Endothelial cell of umbilical vein (primary cell): ENCODE measurements around the gene SNX3. TPM values are rescaled to one million over a fixed set of nuclear protein-coding genes. Genes with fewer than 3 reads are reported as not detected.

Source experiments
- BruUV-seq: library from RNA; stranded (reverse); fragments of 400-500 nt; replicated peaks from 2 replicates; lab custom pipeline; 2021; lab: Mats Ljungman, UMichigan
- CTCF ChIA-PET: fragments of 300-600, 350-600 bp; sonication (Branson Sonifier 250); formaldehyde crosslinking; loops from one replicate; lab custom pipeline; 2021; ENCODE audit warnings: antibody characterized with exemption, inconsistent platforms; lab: Charles Lee
- POLR2A ChIA-PET: fragments of 300-600, 350-600 bp; sonication (Branson Sonifier 250); formaldehyde crosslinking; loops from one replicate; lab custom pipeline; 2021; ENCODE audit warnings: antibody characterized with exemption, inconsistent platforms; lab: Charles Lee
- DNase-seq: peaks from one replicate; pipeline ENCODE4 v3.0.0-alpha.2; 2011; ENCODE audit warnings: low read depth, low spot score
- FAIRE-seq: peaks from 2 replicates; lab custom pipeline; 2011; peaks lifted over from hg19 to GRCh38; lab: Jason Lieb, UNC
- H2AFZ ChIP-seq: 2 replicates; pipeline ENCODE4 v1.6.0; 2012; ENCODE audit warnings: low read depth, low read length, control low read depth, inconsistent platforms
- H3K27ac ChIP-seq: 2 replicates; pipeline ENCODE4 v1.5.1; 2011; ENCODE audit warnings: low read depth, mild to moderate bottlenecking, control low read depth, low read length, moderate library complexity; ENCODE audit not compliant: insufficient read depth
- H3K27me3 ChIP-seq, 2 experiments: 2 replicates each; pipeline versions ENCODE4 v1.6.0 to v1.6.1; 2011; ENCODE audit warnings: low read length in 2 of 2, mixed read lengths in 1 of 2; ENCODE audit not compliant: control insufficient read depth in 2 of 2, insufficient read depth in 2 of 2
- H3K36me3 ChIP-seq, 2 experiments: 2 replicates in 1 of 2; 3 replicates in 1 of 2; pipeline ENCODE4 v1.5.1; 2011; ENCODE audit warnings: low read length in 2 of 2, mild to moderate bottlenecking in 1 of 2, moderate library complexity in 1 of 2; ENCODE audit not compliant: control insufficient read depth in 2 of 2, insufficient read depth in 2 of 2; ENCODE audit errors: extremely low read depth in 1 of 2
- H3K4me1 ChIP-seq: 3 replicates; pipeline ENCODE4 v1.5.1; 2011; ENCODE audit warnings: mild to moderate bottlenecking, low read length; ENCODE audit not compliant: control insufficient read depth, insufficient read depth; ENCODE audit errors: extremely low read depth
- H3K4me2 ChIP-seq: 2 replicates; pipeline ENCODE4 v1.6.1; 2011; ENCODE audit warnings: low read length, control low read depth, mixed read lengths; ENCODE audit not compliant: insufficient read depth
- H3K4me3 ChIP-seq, 3 experiments: fragments of 200-600 bp in 1 of 3; sonication (generic), shearing (Covaris generic) in 1 of 3; replicated peaks in 1 of 3; 2 replicates each; pipeline ENCODE4 v1.5.1; 2011 to 2016; ENCODE audit warnings: control low read depth in 3 of 3, low read length in 3 of 3, mild to moderate bottlenecking in 2 of 3, inconsistent platforms in 1 of 3, low read depth in 1 of 3, moderate library complexity in 1 of 3; ENCODE audit not compliant: insufficient read depth in 1 of 3
- H3K79me2 ChIP-seq: 2 replicates; pipeline ENCODE4 v1.6.0; 2012; ENCODE audit warnings: low read length, inconsistent platforms; ENCODE audit not compliant: control insufficient read depth, insufficient read depth
- H3K9ac ChIP-seq: replicated peaks from 2 replicates; pipeline ENCODE3; 2011; ENCODE audit warnings: low read length, control low read depth; ENCODE audit not compliant: insufficient read depth; ENCODE audit errors: extremely low read depth
- H3K9me1 ChIP-seq: replicated peaks from 3 replicates; pipeline ENCODE4 v1.6.0; 2011; ENCODE audit warnings: mild to moderate bottlenecking, low read length; ENCODE audit not compliant: control insufficient read depth, insufficient read depth; ENCODE audit errors: extremely low read depth
- H3K9me3 ChIP-seq: replicated peaks from 2 replicates; pipeline ENCODE4 v1.5.1; 2012; ENCODE audit warnings: low read length, inconsistent platforms; ENCODE audit not compliant: control insufficient read depth, insufficient read depth
- H4K20me1 ChIP-seq: replicated peaks from 2 replicates; pipeline ENCODE3; 2011; ENCODE audit warnings: mild to moderate bottlenecking, low read length; ENCODE audit not compliant: control insufficient read depth, insufficient read depth; ENCODE audit errors: extremely low read depth
- EZH2 ChIP-seq: IDR thresholded peaks from 2 replicates; pipeline ENCODE4 v1.6.1; 2012; ENCODE audit warnings: borderline replicate concordance, low read depth, mild to moderate bottlenecking, moderate library complexity, low read length, inconsistent platforms; ENCODE audit not compliant: severe bottlenecking
- FOS ChIP-seq: IDR thresholded peaks from 2 replicates; pipeline ENCODE4 v1.6.1; 2011; ENCODE audit warnings: mild to moderate bottlenecking, low read length, moderate library complexity, borderline replicate concordance; ENCODE audit not compliant: insufficient read depth
- GATA2 ChIP-seq: IDR thresholded peaks from 2 replicates; pipeline ENCODE4 v1.7.0; 2011; ENCODE audit warnings: low read depth, mild to moderate bottlenecking, moderate library complexity, mixed read lengths, low read length; ENCODE audit not compliant: insufficient read length, insufficient read depth
- MAX ChIP-seq: IDR thresholded peaks from 2 replicates; pipeline ENCODE4 v1.6.1; 2011; ENCODE audit not compliant: insufficient read depth, insufficient read length
- MYC ChIP-seq: IDR thresholded peaks from one replicate; pipeline ENCODE4 v1.6.1; 2011; ENCODE audit warnings: mild to moderate bottlenecking, low read depth, low read length
- dilution Hi-C: fragments of 300-500 bp; cut with MboI; formaldehyde crosslinking; loops from one replicate; pipeline ENCODE4 v1.15.0; 2019; ENCODE audit warnings: low sequenced_read_pairs; ENCODE audit not compliant: extremely low pct_ligation_motif_present
- intact Hi-C: fragments of 100-400 bp; cut with micrococcal nuclease; formaldehyde crosslinking; loops from one replicate; pipeline ENCODE4 v1.10.0; 2022
- polyA plus RNA-seq, 4 experiments: library from polyadenylated mRNA; depleted of rRNA in 3 of 4; stranded (reverse) in 3 of 4; unstranded in 1 of 4; fragments of >200 nt; gene quantifications; 2 replicates each; pipeline versions ENCODE4 v1.2.1 to v1.2.3, GENCODE V29; 2011 to 2012; ENCODE audit warnings: missing spikeins in 1 of 4
- total RNA-seq: library from RNA; stranded (reverse); gene quantifications from 2 replicates; pipeline ENCODE4 v1.2.3, GENCODE V29; 2021
- TF ChIP-seq, protein P1 (sequence below), 2 donors: IDR thresholded peaks; 1 replicate in 1 of 2; 2 replicates in 1 of 2; pipeline ENCODE4 v1.5.1; 2011; ENCODE audit warnings: low read length in 2 of 2, mild to moderate bottlenecking in 2 of 2, moderate library complexity in 2 of 2, control low read depth in 1 of 2, inconsistent platforms in 1 of 2, low read depth in 1 of 2; ENCODE audit not compliant: insufficient read depth in 1 of 2; ENCODE audit errors: extremely low read depth in 1 of 2

The SNX3 gene
- total and polyA plus RNA-seq, 2 donors (not counting 3 experiments of a cell fraction or from before 2014, with no cell fraction given) = 155 to 281 TPM

DNA sequence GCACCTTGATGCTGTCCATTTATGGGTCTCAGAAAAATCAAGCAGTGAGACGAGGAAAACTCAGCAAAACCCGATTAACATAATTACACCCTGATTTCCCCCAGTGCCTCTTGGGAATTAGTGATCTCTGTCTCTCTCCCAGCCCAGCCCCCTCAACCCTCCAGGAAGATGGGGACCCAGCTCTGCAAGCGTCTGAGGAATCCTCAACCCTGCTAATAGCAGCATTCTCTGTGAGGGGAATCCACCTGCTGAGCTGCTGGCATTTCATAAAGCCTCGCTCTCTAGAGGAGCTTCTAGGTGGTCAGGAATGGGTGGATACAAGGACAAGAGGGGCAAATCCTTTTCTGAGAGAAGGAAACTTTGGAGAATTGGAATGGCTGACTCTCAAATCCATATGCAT is 81.1 kb downstream of the SNX3 start:
- Histone ChIP-seq H3K27ac (no peak overlapping the region), H4K20me1 (no peaks in the 10 kb centered on the region), H3K79me2 (no peaks in the 10 kb centered on the region), H3K9me3 (no peaks in the 10 kb centered on the region), H2AFZ (no peak overlapping the region), H3K9ac (no peak overlapping the region), H3K27me3 (peaks cover 42 to 58% of the 10 kb centered on the region in 2 experiments), H3K9me1 (no peaks in the 10 kb centered on the region), H3K4me3 (no peak overlapping the region), H3K4me2 (no peak overlapping the region), H3K36me3 (no peaks in the 10 kb centered on the region), H3K4me1 (peaks cover 5% of the 10 kb centered on the region)
- intact Hi-C loops = loop anchor here (10.0 kb wide), 1 partner anchor 345 kb away; no protein-coding TSS in a partner anchor
- no TSS peak for BruUV-seq
- POLR2A ChIA-PET = no interaction called here
- CTCF ChIA-PET = interaction anchor here (0.7 to 5.8 kb wide), 4 partner anchors 11 to 312 kb away, joined by 3 to 45 read pairs (median 4); no protein-coding TSS in a partner anchor
- dilution Hi-C loops = no loop called here
- TF ChIP-seq MYC (no peak), EZH2 (no peak), FOS (no peak), GATA2 (no peak), MAX (no peak)
- DNase-seq (no peak), FAIRE-seq (no peak)

- Histone ChIP-seq H3K36me3 (no peaks in the 10 kb centered on the region), H2AFZ (no peak overlapping the region), H3K9ac (no peak overlapping the region), H4K20me1 (no peaks in the 10 kb centered on the region), H3K9me1 (no peaks in the 10 kb centered on the region), H3K9me3 (no peaks in the 10 kb centered on the region), H3K27me3 (peaks cover 62 to 90% of the 10 kb centered on the region in 2 experiments), H3K4me1 (peaks cover 5% of the 10 kb centered on the region), H3K27ac (no peak overlapping the region), H3K4me3 (no peak overlapping the region), H3K4me2 (peak overlapping the region; percentile 19), H3K79me2 (no peaks in the 10 kb centered on the region)
- TF ChIP-seq EZH2 = peak; percentile 98
- TF ChIP-seq, protein P1, sequence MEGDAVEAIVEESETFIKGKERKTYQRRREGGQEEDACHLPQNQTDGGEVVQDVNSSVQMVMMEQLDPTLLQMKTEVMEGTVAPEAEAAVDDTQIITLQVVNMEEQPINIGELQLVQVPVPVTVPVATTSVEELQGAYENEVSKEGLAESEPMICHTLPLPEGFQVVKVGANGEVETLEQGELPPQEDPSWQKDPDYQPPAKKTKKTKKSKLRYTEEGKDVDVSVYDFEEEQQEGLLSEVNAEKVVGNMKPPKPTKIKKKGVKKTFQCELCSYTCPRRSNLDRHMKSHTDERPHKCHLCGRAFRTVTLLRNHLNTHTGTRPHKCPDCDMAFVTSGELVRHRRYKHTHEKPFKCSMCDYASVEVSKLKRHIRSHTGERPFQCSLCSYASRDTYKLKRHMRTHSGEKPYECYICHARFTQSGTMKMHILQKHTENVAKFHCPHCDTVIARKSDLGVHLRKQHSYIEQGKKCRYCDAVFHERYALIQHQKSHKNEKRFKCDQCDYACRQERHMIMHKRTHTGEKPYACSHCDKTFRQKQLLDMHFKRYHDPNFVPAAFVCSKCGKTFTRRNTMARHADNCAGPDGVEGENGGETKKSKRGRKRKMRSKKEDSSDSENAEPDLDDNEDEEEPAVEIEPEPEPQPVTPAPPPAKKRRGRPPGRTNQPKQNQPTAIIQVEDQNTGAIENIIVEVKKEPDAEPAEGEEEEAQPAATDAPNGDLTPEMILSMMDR (IDR thresholded peaks at IDR 0.05; ENCODE audit: extremely low read depth in 1 of 2, insufficient read depth in 1 of 2, low read depth in 1 of 2, low read length in 2 of 2) = no peak
- ChIA-PET CTCF (interaction anchor here (1.0 to 5.8 kb wide), 4 partner anchors 9 to 343 kb away, joined by 3 to 45 read pairs (median 4); no protein-coding TSS in a partner anchor), POLR2A (no interaction called here)
- BruUV-seq = no TSS peak
- FAIRE-seq (no peak), DNase-seq (no peak)
- dilution Hi-C loops (no loop called here), intact Hi-C loops (loop anchor here (10.0 kb wide), 1 partner anchor 348 kb away; no protein-coding TSS in a partner anchor)
Measured at GRCh38 chr6:108176281-108177089, 84.4 kb downstream of the SNX3 start.
